ENCODE measurements around the gene ARG2. TPM values are rescaled to one million over a fixed set of nuclear protein-coding genes. Genes with fewer than 3 reads are reported as not detected.

ARG2 gene
- total RNA-seq, 1 donor from 2014 or later = 0.77 TPM

- intact Hi-C loops (cut with DNase I) = no loop called here
- H3K36me3 ChIP-seq = peaks cover 14% of the 10 kb centered on the region
- no peaks in the 10 kb centered on the region for H3K4me1 ChIP-seq
- no peaks in the 10 kb centered on the region for H3K27me3 ChIP-seq (ENCODE audit: low read depth)
- no peak for DNase-seq
- no peak overlapping the region for H3K27ac ChIP-seq
- H3K9me3 ChIP-seq = no peaks in the 10 kb centered on the region
- TF ChIP-seq CTCF (IDR thresholded peaks at IDR 0.05) = no peak
- no peak overlapping the region for H3K4me3 ChIP-seq
- ATAC-seq = no peak
Measured at GRCh38 chr14:67641902-67642749, 22.4 kb downstream of the ARG2 start.

- TF ChIP-seq CTCF (IDR thresholded peaks at IDR 0.05) = no peak
- Histone ChIP-seq H3K9me3 (no peaks in the 10 kb centered on the region), H3K27ac (no peak overlapping the region), H3K27me3 (ENCODE audit: low read depth) (no peaks in the 10 kb centered on the region), H3K4me1 (no peaks in the 10 kb centered on the region), H3K4me3 (no peak overlapping the region), H3K36me3 (peaks cover 30% of the 10 kb centered on the region)
- DNase-seq (no peak), ATAC-seq (no peak)
- intact Hi-C loops (cut with DNase I) = no loop called here
Measured at GRCh38 chr14:67643713-67644112, 24.0 kb downstream of the ARG2 start.

- ATAC-seq = no peak
- intact Hi-C loops (cut with DNase I) = no loop called here
- no peaks in the 10 kb centered on the region for H3K9me3 ChIP-seq
- TF ChIP-seq CTCF (IDR thresholded peaks at IDR 0.05) = no peak
- no peak for DNase-seq
- H3K4me3 ChIP-seq = no peak overlapping the region
- H3K4me1 ChIP-seq = no peaks in the 10 kb centered on the region
- no peaks in the 10 kb centered on the region for H3K27me3 ChIP-seq (ENCODE audit: low read depth)
- peaks cover 37% of the 10 kb centered on the region for H3K36me3 ChIP-seq
- H3K27ac ChIP-seq = no peak overlapping the region
Measured at GRCh38 chr14:67644428-67644827, 24.7 kb downstream of the ARG2 start.

GRCh38 chr14:67645414-67645813, 25.7 kb downstream of the ARG2 start:
- Histone ChIP-seq H3K27ac (no peak overlapping the region), H3K4me3 (no peak overlapping the region), H3K27me3 (ENCODE audit: low read depth) (no peaks in the 10 kb centered on the region), H3K4me1 (no peaks in the 10 kb centered on the region), H3K9me3 (no peaks in the 10 kb centered on the region), H3K36me3 (peaks cover 47% of the 10 kb centered on the region)
- DNase-seq (no peak), ATAC-seq (no peak)
- intact Hi-C loops (cut with DNase I) = no loop called here
- no peak for TF ChIP-seq CTCF (IDR thresholded peaks at IDR 0.05)

GRCh38 chr14:67646131-67646530, 26.4 kb downstream of the ARG2 start:
- no peaks in the 10 kb centered on the region for H3K4me1 ChIP-seq
- H3K27me3 ChIP-seq (ENCODE audit: low read depth) = no peaks in the 10 kb centered on the region
- H3K36me3 ChIP-seq = peaks cover 54% of the 10 kb centered on the region
- no peak overlapping the region for H3K27ac ChIP-seq
- ATAC-seq = no peak
- TF ChIP-seq CTCF (IDR thresholded peaks at IDR 0.05) = no peak
- H3K4me3 ChIP-seq = no peak overlapping the region
- intact Hi-C loops (cut with DNase I) = no loop called here
- DNase-seq = no peak
- no peaks in the 10 kb centered on the region for H3K9me3 ChIP-seq

Data from lower lobe of right lung (tissue), 2 donors.